ENCODE results near the gene ZBP1.

ZBP1 gene

DNA sequence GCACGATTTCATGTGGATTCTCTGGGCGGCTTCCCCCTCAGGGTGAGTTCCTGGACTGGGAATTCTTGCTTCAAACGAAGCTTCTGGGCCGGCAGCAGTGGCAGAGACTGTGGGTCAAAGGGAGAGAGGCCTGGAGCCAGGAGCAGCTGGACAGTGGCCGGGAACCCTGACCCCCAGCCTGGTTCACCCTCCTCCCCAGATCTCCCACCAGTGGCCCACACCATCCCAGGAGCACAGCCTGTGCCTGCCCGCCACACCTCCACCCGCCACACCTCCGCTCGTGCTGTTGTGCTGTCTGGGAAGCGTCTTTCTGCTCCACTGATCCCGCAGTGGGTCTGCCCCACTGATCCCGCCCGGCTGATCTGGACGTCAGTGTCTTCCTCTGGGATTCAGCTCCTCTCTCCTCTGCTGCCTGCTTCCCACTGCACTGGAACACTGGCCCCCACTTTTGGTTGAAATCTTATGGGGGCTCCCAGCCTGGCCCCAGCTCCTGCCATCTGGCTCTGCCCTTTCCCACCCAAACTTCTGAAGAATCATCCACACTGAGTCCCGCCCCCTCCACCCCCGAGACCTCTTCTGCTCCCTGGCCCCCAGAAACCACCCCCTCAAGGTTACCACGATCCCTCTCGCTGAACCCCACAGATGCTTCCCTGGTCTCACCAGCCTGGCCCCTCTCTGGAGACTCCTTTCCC, 9.8 kb downstream of the ZBP1 start:
- Histone ChIP-seq H3K36me3 (ENCODE audit: control insufficient read depth, insufficient read depth, low read length) (no peaks in the 10 kb centered on the region), H3K9ac (ENCODE audit: low read length) (no peak overlapping the region), H3K79me2 (ENCODE audit: control insufficient read depth, insufficient read depth, low read length) (no peaks in the 10 kb centered on the region), H3K23ac (ENCODE audit: low read length) (no peak overlapping the region), H3K27me3 (ENCODE audit: insufficient read depth, low read length, poor library complexity) (no peaks in the 10 kb centered on the region), H2BK120ac (ENCODE audit: low read depth, low read length) (no peak overlapping the region), H3K4me1 (ENCODE audit: control insufficient read depth, low read depth, low read length) (no peaks in the 10 kb centered on the region), H4K5ac (ENCODE audit: low read length) (no peak overlapping the region), H3K18ac (ENCODE audit: low read length) (no peak overlapping the region), H2BK5ac (ENCODE audit: low read length) (no peak overlapping the region), H2BK15ac (replicated peaks; ENCODE audit: low read depth) (no peak overlapping the region), H3K4me3 (ENCODE audit: low read length) (no peak overlapping the region), H3K4ac (ENCODE audit: low read depth, low read length) (no peak overlapping the region), H3K4me2 (ENCODE audit: low read length) (no peak overlapping the region), H3K27ac (ENCODE audit: low read depth, low read length) (no peak overlapping the region), H4K8ac (ENCODE audit: low read depth, low read length) (no peak overlapping the region), H3K56ac (ENCODE audit: low read length) (no peak overlapping the region), H2AK5ac (ENCODE audit: low read length) (no peak overlapping the region), H3K79me1 (ENCODE audit: low read length) (no peaks in the 10 kb centered on the region)
- DNase-seq: no peak
- no CpG with 5 or more reads among the region's 18 CpGs for WGBS (ENCODE audit: extremely low coverage, insufficient coverage, low lambda C conversion rate)

GRCh38 chr20:57609842-57610167, 10.4 kb downstream of the ZBP1 start:
- Histone ChIP-seq H3K18ac (ENCODE audit: low read length) (no peak overlapping the region), H4K5ac (ENCODE audit: low read length) (no peak overlapping the region), H3K4ac (ENCODE audit: low read depth, low read length) (no peak overlapping the region), H3K9ac (ENCODE audit: low read length) (no peak overlapping the region), H3K79me2 (ENCODE audit: control insufficient read depth, insufficient read depth, low read length) (no peaks in the 10 kb centered on the region), H3K27ac (ENCODE audit: low read depth, low read length) (no peak overlapping the region), H3K56ac (ENCODE audit: low read length) (no peak overlapping the region), H2BK5ac (ENCODE audit: low read length) (no peak overlapping the region), H3K4me1 (ENCODE audit: control insufficient read depth, low read depth, low read length) (no peaks in the 10 kb centered on the region), H3K4me2 (ENCODE audit: low read length) (no peak overlapping the region), H3K27me3 (ENCODE audit: insufficient read depth, low read length, poor library complexity) (no peaks in the 10 kb centered on the region), H3K4me3 (ENCODE audit: low read length) (no peak overlapping the region), H3K23ac (ENCODE audit: low read length) (no peak overlapping the region), H2BK120ac (ENCODE audit: low read depth, low read length) (no peak overlapping the region), H2AK5ac (ENCODE audit: low read length) (no peak overlapping the region), H2BK15ac (replicated peaks; ENCODE audit: low read depth) (no peak overlapping the region), H3K36me3 (ENCODE audit: control insufficient read depth, insufficient read depth, low read length) (no peaks in the 10 kb centered on the region), H3K79me1 (ENCODE audit: low read length) (no peaks in the 10 kb centered on the region), H4K8ac (ENCODE audit: low read depth, low read length) (no peak overlapping the region)
- DNase-seq: no peak
- WGBS (ENCODE audit: extremely low coverage, insufficient coverage, low lambda C conversion rate): no CpG with 5 or more reads among the region's 8 CpGs

DNA sequence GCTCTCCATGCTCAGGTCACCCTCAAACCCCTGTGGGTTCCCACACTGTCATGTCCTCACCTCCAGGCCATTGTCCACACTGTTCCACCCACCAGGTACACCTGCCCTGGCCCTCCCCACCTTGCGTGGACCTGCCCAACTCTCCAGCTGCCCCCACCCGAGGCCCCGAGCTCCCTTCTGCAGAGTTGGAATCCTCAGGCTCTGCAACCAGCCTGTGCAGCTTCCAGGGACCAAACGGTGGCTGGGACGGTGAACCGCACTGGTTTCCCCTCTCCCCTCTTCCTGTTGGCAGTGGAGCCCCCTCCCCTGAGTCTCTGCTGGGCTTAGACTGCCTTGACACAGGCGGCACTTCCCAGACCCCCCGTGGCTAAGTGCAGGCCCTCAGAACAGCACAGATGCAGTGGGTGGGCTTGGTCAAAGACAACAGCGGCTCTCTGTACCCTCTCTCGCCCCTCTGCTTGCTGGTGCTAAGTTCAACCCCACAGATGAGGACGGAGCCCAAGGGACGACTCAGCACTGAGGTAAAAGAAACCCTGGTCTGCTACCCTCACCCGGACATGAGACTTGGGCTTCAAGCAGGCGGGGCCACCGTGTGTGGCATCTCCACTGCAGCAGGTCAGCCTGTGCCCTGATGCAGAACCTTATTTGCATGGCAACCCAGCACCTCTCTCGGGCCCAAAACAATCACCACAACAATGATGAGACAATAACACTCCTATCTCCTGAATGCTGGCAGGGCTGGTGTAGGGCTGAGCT, 11.0 kb downstream of the ZBP1 start:
- WGBS (ENCODE audit: extremely low coverage, insufficient coverage, low lambda C conversion rate): no CpG with 5 or more reads among the region's 16 CpGs
- no peak overlapping the region for H3K18ac ChIP-seq (ENCODE audit: low read length)
- no peak overlapping the region for H3K9ac ChIP-seq (ENCODE audit: low read length)

GRCh38 chr20:57608516-57608915, 11.7 kb downstream of the ZBP1 start:
- Histone ChIP-seq H2BK15ac (replicated peaks; ENCODE audit: low read depth) (no peak overlapping the region), H3K4ac (ENCODE audit: low read depth, low read length) (no peak overlapping the region), H3K36me3 (ENCODE audit: control insufficient read depth, insufficient read depth, low read length) (no peaks in the 10 kb centered on the region), H3K4me2 (ENCODE audit: low read length) (no peak overlapping the region), H3K4me1 (ENCODE audit: control insufficient read depth, low read depth, low read length) (no peaks in the 10 kb centered on the region), H2BK120ac (ENCODE audit: low read depth, low read length) (no peak overlapping the region), H3K79me1 (ENCODE audit: low read length) (no peaks in the 10 kb centered on the region), H4K5ac (ENCODE audit: low read length) (no peak overlapping the region), H3K23ac (ENCODE audit: low read length) (no peak overlapping the region), H3K18ac (ENCODE audit: low read length) (no peak overlapping the region), H3K27me3 (ENCODE audit: insufficient read depth, low read length, poor library complexity) (no peaks in the 10 kb centered on the region), H3K9ac (ENCODE audit: low read length) (no peak overlapping the region), H2BK5ac (ENCODE audit: low read length) (no peak overlapping the region), H3K27ac (ENCODE audit: low read depth, low read length) (no peak overlapping the region), H3K56ac (ENCODE audit: low read length) (no peak overlapping the region), H3K79me2 (ENCODE audit: control insufficient read depth, insufficient read depth, low read length) (no peaks in the 10 kb centered on the region), H3K4me3 (ENCODE audit: low read length) (no peak overlapping the region), H4K8ac (ENCODE audit: low read depth, low read length) (no peak overlapping the region), H2AK5ac (ENCODE audit: low read length) (no peak overlapping the region)
- WGBS (ENCODE audit: extremely low coverage, insufficient coverage, low lambda C conversion rate): no CpG with 5 or more reads among the region's 7 CpGs
- no peak for DNase-seq

More for the DNA sequence above, 11.0 kb downstream of the ZBP1 start:
- Histone ChIP-seq H2BK5ac (ENCODE audit: low read length) (no peak overlapping the region), H4K8ac (ENCODE audit: low read depth, low read length) (no peak overlapping the region), H3K23ac (ENCODE audit: low read length) (no peak overlapping the region), H2BK120ac (ENCODE audit: low read depth, low read length) (no peak overlapping the region), H2AK5ac (ENCODE audit: low read length) (no peak overlapping the region), H2BK15ac (replicated peaks; ENCODE audit: low read depth) (no peak overlapping the region), H3K4me3 (ENCODE audit: low read length) (no peak overlapping the region), H3K4ac (ENCODE audit: low read depth, low read length) (no peak overlapping the region), H3K79me2 (ENCODE audit: control insufficient read depth, insufficient read depth, low read length) (no peaks in the 10 kb centered on the region), H3K27ac (ENCODE audit: low read depth, low read length) (no peak overlapping the region), H4K5ac (ENCODE audit: low read length) (no peak overlapping the region), H3K4me2 (ENCODE audit: low read length) (no peak overlapping the region), H3K4me1 (ENCODE audit: control insufficient read depth, low read depth, low read length) (no peaks in the 10 kb centered on the region), H3K79me1 (ENCODE audit: low read length) (no peaks in the 10 kb centered on the region), H3K36me3 (ENCODE audit: control insufficient read depth, insufficient read depth, low read length) (no peaks in the 10 kb centered on the region), H3K56ac (ENCODE audit: low read length) (no peak overlapping the region), H3K27me3 (ENCODE audit: insufficient read depth, low read length, poor library complexity) (no peaks in the 10 kb centered on the region)
- DNase-seq: no peak

DNA sequence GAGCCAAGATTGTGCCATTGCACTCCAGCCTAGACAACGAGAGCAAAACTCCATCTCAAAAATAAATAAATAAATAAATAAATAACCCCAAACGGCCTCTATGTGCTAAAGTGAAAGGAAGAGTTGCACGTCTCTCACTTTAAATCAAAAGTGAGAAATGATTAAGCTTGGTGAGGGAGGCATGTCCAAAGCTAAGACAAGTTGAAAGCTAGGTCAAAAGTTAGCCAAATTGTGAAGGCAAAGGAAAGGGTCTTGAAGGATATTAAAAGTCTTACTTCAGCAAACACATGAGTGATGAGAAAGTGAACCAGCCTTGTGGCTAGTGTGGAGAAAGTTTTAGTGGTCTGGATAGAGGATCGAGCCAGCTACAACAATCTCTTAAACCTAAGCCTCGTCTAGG, 14.3 kb downstream of the ZBP1 start:
- Histone ChIP-seq H2BK5ac (ENCODE audit: low read length) (no peak overlapping the region), H2BK120ac (ENCODE audit: low read depth, low read length) (no peak overlapping the region), H4K8ac (ENCODE audit: low read depth, low read length) (no peak overlapping the region), H3K4me3 (ENCODE audit: low read length) (no peak overlapping the region), H3K18ac (ENCODE audit: low read length) (no peak overlapping the region), H3K79me2 (ENCODE audit: control insufficient read depth, insufficient read depth, low read length) (no peaks in the 10 kb centered on the region), H2BK15ac (replicated peaks; ENCODE audit: low read depth) (no peak overlapping the region), H3K27me3 (ENCODE audit: insufficient read depth, low read length, poor library complexity) (no peaks in the 10 kb centered on the region), H3K56ac (ENCODE audit: low read length) (no peak overlapping the region), H3K36me3 (ENCODE audit: control insufficient read depth, insufficient read depth, low read length) (no peaks in the 10 kb centered on the region), H3K4me1 (ENCODE audit: control insufficient read depth, low read depth, low read length) (no peaks in the 10 kb centered on the region), H3K79me1 (ENCODE audit: low read length) (no peaks in the 10 kb centered on the region), H3K4me2 (ENCODE audit: low read length) (no peak overlapping the region), H3K23ac (ENCODE audit: low read length) (no peak overlapping the region), H3K27ac (ENCODE audit: low read depth, low read length) (no peak overlapping the region), H3K4ac (ENCODE audit: low read depth, low read length) (no peak overlapping the region), H4K5ac (ENCODE audit: low read length) (no peak overlapping the region), H3K9ac (ENCODE audit: low read length) (no peak overlapping the region), H2AK5ac (ENCODE audit: low read length) (no peak overlapping the region)
- WGBS (ENCODE audit: extremely low coverage, insufficient coverage, low lambda C conversion rate): no CpG with 5 or more reads among the region's 5 CpGs
- no peak for DNase-seq
